SU-DHL-6 (cell line): ENCODE data around the gene REXO1.
"Not testable (repeated sequence)": the region's sequence is repeated elsewhere in the genome, so short reads cannot be mapped to it uniquely, and the experiment has no call there.

Experiments
- H2AFZ ChIP-seq: fragments of 200-600 bp; sonication (generic); 2 replicates; pipeline ENCODE4 v1.6.1; 2014; ENCODE audit warnings: low read depth, mild to moderate bottlenecking, moderate library complexity, mixed read lengths, antibody characterized with exemption, low read length; ENCODE audit not compliant: severe bottlenecking
- H3F3A ChIP-seq: fragments of 200-600 bp; shearing (Covaris generic); 2 replicates; pipeline ENCODE4 v1.6.0; 2016; ENCODE audit warnings: antibody characterized with exemption, mild to moderate bottlenecking; ENCODE audit not compliant: insufficient read depth
- H3K27ac ChIP-seq: fragments of 200-600 bp; sonication (generic); 2 replicates; pipeline ENCODE4 v1.5.1; 2016; ENCODE audit warnings: low read depth, mild to moderate bottlenecking, low read length, moderate library complexity, mixed read lengths
- H3K27me3 ChIP-seq: fragments of 200-600 bp; sonication (generic), shearing (Covaris generic); 2 replicates; pipeline ENCODE4 v1.6.0; 2014; ENCODE audit warnings: mild to moderate bottlenecking, low read length
- H3K36me3 ChIP-seq: fragments of 200-600 bp; sonication (generic); 2 replicates; pipeline ENCODE4 v1.6.1; 2014; ENCODE audit warnings: mild to moderate bottlenecking, low read length, mixed read lengths
- H3K4me2 ChIP-seq: fragments of 300-600, 200-600 bp; shearing (Covaris generic), sonication (generic); 2 replicates; pipeline ENCODE4 v1.6.0; 2014; ENCODE audit warnings: low read length, low read depth, mild to moderate bottlenecking; ENCODE audit not compliant: poor library complexity, severe bottlenecking
- H3K4me3 ChIP-seq: fragments of 200-600 bp; sonication (generic); 2 replicates; pipeline ENCODE4 v1.5.1; 2014; ENCODE audit warnings: antibody characterized with exemption, low read length, mild to moderate bottlenecking, mixed read lengths; ENCODE audit not compliant: insufficient read depth, poor library complexity, severe bottlenecking
- H3K79me2 ChIP-seq: fragments of 200-600 bp; sonication (generic); 2 replicates; pipeline ENCODE4 v1.6.1; 2014; ENCODE audit warnings: mild to moderate bottlenecking, low read length, moderate library complexity; ENCODE audit not compliant: insufficient read depth
- H3K9ac ChIP-seq: fragments of 200-600 bp; sonication (generic); 2 replicates; pipeline ENCODE4 v1.7.0; 2014; ENCODE audit warnings: mild to moderate bottlenecking, low read length
- H3K9me2 ChIP-seq: fragments of 200-600 bp; sonication (generic); replicated peaks from 2 replicates; pipeline ENCODE4 v1.6.1; 2014; ENCODE audit warnings: low read length; ENCODE audit not compliant: insufficient read depth
- H3K9me3 ChIP-seq: fragments of 200-600 bp; sonication (generic); 2 replicates; pipeline ENCODE4 v1.6.1; 2014; ENCODE audit warnings: low read length, mixed read lengths; ENCODE audit not compliant: insufficient read depth
- H4K20me1 ChIP-seq: fragments of 200-600 bp; sonication (generic); 2 replicates; pipeline ENCODE4 v1.6.1; 2014; ENCODE audit warnings: low read depth, mild to moderate bottlenecking, antibody characterized with exemption, low read length, moderate library complexity, mixed read lengths
- EZH2phosphoT487 ChIP-seq: fragments of 200-600 bp; sonication (generic), shearing (Covaris generic); conservative IDR thresholded peaks from 2 replicates; pipeline ENCODE4 v1.6.1; 2018; ENCODE audit warnings: mild to moderate bottlenecking, antibody characterized with exemption, low read length, moderate library complexity, mixed read lengths
- TF ChIP-seq, protein P1 (sequence below): fragments of 200-600 bp; sonication (generic); IDR thresholded peaks from one replicate; pipeline ENCODE4 v1.5.1; 2017; ENCODE audit warnings: antibody characterized with exemption, mild to moderate bottlenecking, low read length, moderate library complexity; ENCODE audit not compliant: insufficient read depth, poor library complexity, severe bottlenecking

Gene REXO1

DNA sequence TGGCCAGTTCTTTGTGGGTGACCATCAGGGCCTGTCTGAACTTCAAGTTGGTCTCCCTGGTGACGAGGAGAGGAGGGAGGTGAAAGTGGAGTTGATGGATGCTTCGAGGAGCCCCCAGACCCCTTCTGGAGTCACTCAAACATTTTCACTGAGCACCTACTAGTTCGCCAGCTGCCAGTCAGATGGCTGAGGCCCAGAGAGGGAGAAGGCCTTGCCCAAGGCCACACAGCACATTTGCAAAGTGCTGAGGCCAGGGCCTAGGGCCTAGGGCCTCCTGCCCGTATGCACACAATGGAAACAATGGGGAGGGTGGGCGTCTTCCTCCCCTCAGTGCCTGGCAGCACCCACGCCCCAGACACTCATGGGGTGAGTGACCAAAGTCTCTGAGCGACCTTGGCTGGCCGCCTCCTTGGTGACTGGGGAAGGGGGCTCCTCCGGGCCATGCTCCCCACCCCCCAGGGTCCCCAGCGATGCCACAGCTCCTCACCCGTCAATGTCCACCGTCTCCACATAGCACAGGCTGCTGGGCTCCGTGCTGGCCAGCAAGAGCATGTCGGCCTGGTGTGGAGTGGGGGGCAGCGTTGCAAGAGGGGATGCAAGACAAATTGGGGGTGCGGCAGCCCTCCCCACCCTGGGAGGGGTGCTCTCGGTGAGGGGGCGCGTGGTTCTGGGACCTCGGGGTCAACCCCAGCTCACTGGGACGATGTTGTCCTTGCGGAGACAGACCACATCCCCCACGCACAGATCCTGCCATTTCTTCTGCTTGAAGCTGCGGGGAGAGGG is 42.7 kb downstream of the REXO1 start:
- Histone ChIP-seq H3K27me3 (no peaks in the 10 kb centered on the region), H2AFZ (no peak overlapping the region), H3K36me3 (no peaks in the 10 kb centered on the region), H3F3A (no peaks in the 10 kb centered on the region), H4K20me1 (no peaks in the 10 kb centered on the region), H3K9me2 (no peaks in the 10 kb centered on the region), H3K9ac (no peak overlapping the region), H3K79me2 (no peaks in the 10 kb centered on the region), H3K4me2 (no peak overlapping the region), H3K9me3 (no peaks in the 10 kb centered on the region), H3K27ac (no peak overlapping the region), H3K4me3 (no peak overlapping the region)
- TF ChIP-seq EZH2phosphoT487, result no peak
- TF ChIP-seq, protein P1, sequence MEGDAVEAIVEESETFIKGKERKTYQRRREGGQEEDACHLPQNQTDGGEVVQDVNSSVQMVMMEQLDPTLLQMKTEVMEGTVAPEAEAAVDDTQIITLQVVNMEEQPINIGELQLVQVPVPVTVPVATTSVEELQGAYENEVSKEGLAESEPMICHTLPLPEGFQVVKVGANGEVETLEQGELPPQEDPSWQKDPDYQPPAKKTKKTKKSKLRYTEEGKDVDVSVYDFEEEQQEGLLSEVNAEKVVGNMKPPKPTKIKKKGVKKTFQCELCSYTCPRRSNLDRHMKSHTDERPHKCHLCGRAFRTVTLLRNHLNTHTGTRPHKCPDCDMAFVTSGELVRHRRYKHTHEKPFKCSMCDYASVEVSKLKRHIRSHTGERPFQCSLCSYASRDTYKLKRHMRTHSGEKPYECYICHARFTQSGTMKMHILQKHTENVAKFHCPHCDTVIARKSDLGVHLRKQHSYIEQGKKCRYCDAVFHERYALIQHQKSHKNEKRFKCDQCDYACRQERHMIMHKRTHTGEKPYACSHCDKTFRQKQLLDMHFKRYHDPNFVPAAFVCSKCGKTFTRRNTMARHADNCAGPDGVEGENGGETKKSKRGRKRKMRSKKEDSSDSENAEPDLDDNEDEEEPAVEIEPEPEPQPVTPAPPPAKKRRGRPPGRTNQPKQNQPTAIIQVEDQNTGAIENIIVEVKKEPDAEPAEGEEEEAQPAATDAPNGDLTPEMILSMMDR, result no peak

DNA sequence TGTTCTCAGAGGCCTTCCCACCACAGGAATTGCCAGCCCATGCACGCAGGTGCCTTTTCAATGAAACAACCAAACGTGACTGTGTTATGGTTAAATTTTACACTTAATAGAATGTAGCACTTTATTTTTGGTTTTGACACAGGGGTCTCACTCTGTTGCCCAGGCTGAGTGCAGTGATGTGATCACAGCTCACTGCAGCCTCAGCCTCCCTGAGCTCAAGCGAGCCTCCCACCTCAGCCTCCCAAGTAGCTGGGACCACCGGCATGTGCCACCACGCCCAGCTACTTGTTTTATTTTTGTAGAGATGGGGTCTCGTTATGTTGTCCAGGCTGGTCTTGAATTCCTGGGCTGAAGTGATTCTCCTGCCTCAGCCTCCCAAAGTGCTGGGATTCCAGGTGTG is 43.4 kb downstream of the REXO1 start:
- H3K36me3 ChIP-seq, result no peaks in the 10 kb centered on the region
- no peaks in the 10 kb centered on the region for H3F3A ChIP-seq
- no peak overlapping the region for H3K27ac ChIP-seq
- no peak overlapping the region for H3K4me3 ChIP-seq
- H3K9me2 ChIP-seq, result no peaks in the 10 kb centered on the region
- H3K9me3 ChIP-seq, result no peaks in the 10 kb centered on the region
- H3K27me3 ChIP-seq, result no peaks in the 10 kb centered on the region
- H4K20me1 ChIP-seq, result no peaks in the 10 kb centered on the region
- no peak overlapping the region for H2AFZ ChIP-seq
- H3K79me2 ChIP-seq, result no peaks in the 10 kb centered on the region
- no peak overlapping the region for H3K4me2 ChIP-seq
- no peak for TF ChIP-seq EZH2phosphoT487
- TF ChIP-seq, protein P1, result no peak
- H3K9ac ChIP-seq, result no peak overlapping the region

DNA sequence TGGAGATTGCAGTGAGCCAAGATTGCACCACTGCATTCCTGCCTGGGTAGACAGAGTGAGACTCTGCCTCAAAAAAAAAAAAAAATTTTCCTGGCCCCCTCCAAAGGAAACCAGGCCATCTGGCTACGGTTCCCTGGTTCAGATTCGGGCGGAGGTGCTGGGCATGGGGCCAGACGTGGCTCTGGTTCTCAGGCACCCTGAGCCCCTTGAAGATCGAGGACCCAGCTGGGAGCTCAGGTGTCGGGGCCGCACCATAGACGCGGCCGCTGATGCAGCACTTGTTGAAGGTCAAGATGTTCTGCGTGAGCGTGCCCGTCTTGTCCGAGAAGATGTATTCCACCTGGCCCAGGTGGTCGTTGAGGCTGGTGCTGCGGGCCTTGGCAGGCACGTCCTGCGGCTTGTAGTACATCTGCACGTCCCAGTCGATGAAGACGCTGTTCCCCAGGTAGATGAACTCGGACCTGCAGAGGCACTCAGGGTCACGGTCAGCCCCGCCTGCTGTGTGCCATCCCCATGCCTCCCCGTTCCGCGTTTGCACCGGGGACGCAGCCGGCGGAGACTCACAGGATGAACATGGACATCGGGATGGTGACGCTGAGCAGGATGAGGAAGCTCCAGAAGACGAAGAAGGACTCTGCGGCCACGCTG is 48.5 kb downstream of the REXO1 start:
- Histone ChIP-seq H3K27ac (no peak overlapping the region), H3K27me3 (no peaks in the 10 kb centered on the region), H3F3A (no peaks in the 10 kb centered on the region), H3K9me3 (no peaks in the 10 kb centered on the region), H3K4me3 (no peak overlapping the region), H3K9me2 (no peaks in the 10 kb centered on the region), H3K36me3 (no peaks in the 10 kb centered on the region), H2AFZ (no peak overlapping the region), H3K9ac (no peak overlapping the region), H3K79me2 (no peaks in the 10 kb centered on the region), H4K20me1 (no peaks in the 10 kb centered on the region), H3K4me2 (no peak overlapping the region)
- no peak for TF ChIP-seq EZH2phosphoT487
- TF ChIP-seq, protein P1, result no peak

DNA sequence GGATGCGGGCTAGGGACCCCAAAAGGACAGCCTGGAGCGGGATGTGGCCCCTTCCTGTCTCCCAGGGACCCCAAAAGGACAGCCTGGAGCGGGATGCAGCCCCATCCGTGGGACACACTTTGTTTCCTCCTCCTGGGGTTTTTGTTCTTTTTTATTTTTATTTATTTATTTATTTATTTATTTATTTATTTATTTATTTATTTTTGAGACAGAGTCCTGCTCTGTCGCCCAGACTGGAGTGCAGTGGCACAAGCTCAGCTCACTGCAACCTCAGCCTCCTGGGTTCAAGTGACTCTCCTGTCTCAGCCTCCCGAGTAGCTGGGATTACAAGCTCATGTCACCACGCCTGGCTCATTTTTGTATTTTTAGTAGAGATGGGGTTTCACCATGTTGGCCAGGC is 51.0 kb downstream of the REXO1 start:
- not testable (repeated sequence) for H3K4me2 ChIP-seq, H3K27ac ChIP-seq, H3K4me3 ChIP-seq, H3F3A ChIP-seq, H3K9ac ChIP-seq, H3K9me3 ChIP-seq, H3K27me3 ChIP-seq, H3K79me2 ChIP-seq, H2AFZ ChIP-seq, H3K9me2 ChIP-seq, H4K20me1 ChIP-seq, H3K36me3 ChIP-seq
